OCI-LY7 (cell line): ENCODE measurements around the gene PCDH8.

Experiments
- CTCF ChIP-seq: fragments of 200-600 bp; sonication (generic); conservative IDR thresholded peaks from 2 replicates; pipeline ENCODE4 v1.5.1; 2014; ENCODE audit warnings: mild to moderate bottlenecking, antibody characterized with exemption, low read length, moderate library complexity, mixed read lengths
- EZH2phosphoT487 ChIP-seq: fragments of 200-600 bp; sonication (generic); IDR thresholded peaks from 2 replicates; pipeline ENCODE4 v1.6.1; 2018; ENCODE audit warnings: low read depth, borderline replicate concordance, mild to moderate bottlenecking, mixed run types, antibody characterized with exemption, low read length, moderate library complexity, mixed read lengths

- TF ChIP-seq EZH2phosphoT487 = no peak
- TF ChIP-seq CTCF = no peak
These were observed 21.2 kb upstream of the PCDH8 start for GRCh38 chr13:52869621-52870020.
